ENCODE results near the gene MYRIP.

The MYRIP gene

DNA sequence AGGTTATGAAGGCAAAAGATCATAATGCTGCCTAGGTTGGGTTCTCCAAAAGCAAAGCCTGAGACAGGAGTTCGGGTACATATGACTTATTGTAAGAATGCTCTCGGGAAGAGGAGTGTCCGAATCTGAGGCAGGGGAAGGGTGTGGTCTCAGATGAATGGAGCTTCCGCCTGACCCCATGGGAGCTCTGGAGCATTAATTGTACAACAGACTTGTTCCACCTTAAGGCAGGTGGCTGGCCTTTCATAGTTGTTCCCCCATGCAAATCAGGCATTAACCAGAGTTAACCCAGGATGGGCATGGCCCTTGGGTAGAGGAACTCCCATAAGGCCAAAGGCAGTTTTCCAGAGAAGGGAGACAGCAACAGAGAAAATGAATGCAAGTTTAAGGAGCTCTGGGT lies 170.6 kb downstream of the MYRIP start:
- H3K36me3 Mint-ChIP-seq (ENCODE audit: low read depth) = no peaks in the 10 kb centered on the region
- no peaks in the 10 kb centered on the region for H3K9me3 Mint-ChIP-seq
- H3K27ac Mint-ChIP-seq = no peak overlapping the region
- H3K4me1 Mint-ChIP-seq = peaks cover 9% of the 10 kb centered on the region
- no peak for TF ChIP-seq CTCF (IDR thresholded peaks at IDR 0.05; ENCODE audit: unreplicated experiment in 3 of 3)
- no peak overlapping the region for H3K4me3 Mint-ChIP-seq
- no peaks in the 10 kb centered on the region for H3K27me3 Mint-ChIP-seq (ENCODE audit: low read depth)

DNA sequence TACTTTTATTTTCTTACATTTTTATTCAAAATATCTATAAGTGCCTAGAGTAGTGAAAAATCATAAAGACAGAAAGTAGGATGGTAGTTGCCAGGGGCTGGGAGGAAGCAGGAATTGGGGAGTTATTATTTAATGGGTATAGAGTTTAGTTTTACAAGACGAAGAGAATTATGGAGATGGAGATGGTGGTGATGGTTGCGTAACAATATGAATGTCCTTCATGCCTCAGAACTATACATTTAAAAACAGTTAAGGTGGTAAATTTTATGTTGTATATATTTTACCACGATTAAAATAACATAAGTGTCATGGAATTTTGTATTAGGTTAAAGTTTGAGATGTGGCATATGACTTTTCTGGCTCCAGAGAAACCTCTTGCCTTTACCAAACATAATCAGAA lies 171.4 kb downstream of the MYRIP start:
- H3K4me3 Mint-ChIP-seq = no peak overlapping the region
- TF ChIP-seq CTCF (IDR thresholded peaks at IDR 0.05; ENCODE audit: unreplicated experiment in 3 of 3) = no peak
- H3K36me3 Mint-ChIP-seq (ENCODE audit: low read depth) = no peaks in the 10 kb centered on the region
- H3K27me3 Mint-ChIP-seq (ENCODE audit: low read depth) = no peaks in the 10 kb centered on the region
- H3K27ac Mint-ChIP-seq = no peak overlapping the region
- H3K9me3 Mint-ChIP-seq = no peaks in the 10 kb centered on the region
- H3K4me1 Mint-ChIP-seq = peaks cover 9% of the 10 kb centered on the region

- peak overlapping the region in 2 of 3 experiments; percentile 23 to 36 for H3K27ac Mint-ChIP-seq
- no peak overlapping the region for H3K4me3 Mint-ChIP-seq
- TF ChIP-seq CTCF (IDR thresholded peaks at IDR 0.05; ENCODE audit: unreplicated experiment in 3 of 3) = no peak
- H3K27me3 Mint-ChIP-seq (ENCODE audit: low read depth) = no peaks in the 10 kb centered on the region
- H3K9me3 Mint-ChIP-seq = peaks cover 3% of the 10 kb centered on the region
- H3K36me3 Mint-ChIP-seq (ENCODE audit: low read depth) = no peaks in the 10 kb centered on the region
- H3K4me1 Mint-ChIP-seq = peaks cover 9% of the 10 kb centered on the region
Observed at GRCh38 chr3:39981547-39982184, 172.3 kb downstream of the MYRIP start.

DNA sequence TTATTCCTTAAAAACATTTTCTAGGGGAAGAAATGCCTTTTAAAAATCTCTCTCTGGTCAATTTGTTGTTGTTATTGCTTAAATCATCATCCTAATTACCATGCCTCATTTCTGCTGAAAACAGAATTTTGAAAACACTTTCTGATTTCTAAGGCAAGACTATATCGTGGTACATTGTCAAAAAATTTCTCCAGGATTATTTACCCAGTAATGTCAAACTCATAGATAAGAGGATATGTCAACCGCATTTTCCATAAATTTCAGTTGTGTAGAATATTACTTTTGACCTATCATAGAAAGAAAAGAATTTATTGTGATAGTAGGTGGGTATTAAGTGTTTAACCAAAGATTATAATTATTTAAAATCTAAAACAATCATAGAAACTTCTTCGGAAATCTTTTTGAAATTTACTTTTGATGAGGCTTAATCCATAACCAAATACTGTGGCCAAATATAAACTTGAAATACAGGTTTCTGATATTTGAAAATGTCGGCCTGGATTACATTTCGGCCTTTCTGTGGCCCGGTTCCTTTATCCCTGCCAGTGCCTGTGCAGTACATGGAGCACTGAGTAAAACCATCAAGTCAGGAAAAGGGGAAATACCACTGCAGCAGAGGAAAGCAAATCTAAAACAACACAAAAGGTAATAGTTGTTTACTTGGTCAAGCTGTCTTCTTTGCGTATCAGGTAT lies 173.4 kb downstream of the MYRIP start:
- Mint-ChIP-seq H3K4me1 (peaks cover 9% of the 10 kb centered on the region), H3K36me3 (ENCODE audit: low read depth) (no peaks in the 10 kb centered on the region)
- no peak for TF ChIP-seq CTCF (IDR thresholded peaks at IDR 0.05; ENCODE audit: unreplicated experiment in 3 of 3)

GRCh38 chr3:39989746-39990145 lies 180.3 kb downstream of the MYRIP start:
- Mint-ChIP-seq H3K4me3 (no peak overlapping the region), H3K27me3 (ENCODE audit: low read depth) (no peaks in the 10 kb centered on the region), H3K27ac (no peak overlapping the region), H3K4me1 (no peaks in the 10 kb centered on the region), H3K9me3 (peaks cover 53% of the 10 kb centered on the region), H3K36me3 (ENCODE audit: low read depth) (no peaks in the 10 kb centered on the region)
- TF ChIP-seq CTCF (IDR thresholded peaks at IDR 0.05; ENCODE audit: unreplicated experiment in 3 of 3) = no peak

More for the DNA sequence above, 173.4 kb downstream of the MYRIP start:
- H3K4me3 Mint-ChIP-seq = no peak overlapping the region
- no peak overlapping the region for H3K27ac Mint-ChIP-seq
- H3K27me3 Mint-ChIP-seq (ENCODE audit: low read depth) = no peaks in the 10 kb centered on the region
- H3K9me3 Mint-ChIP-seq = peaks cover 8% of the 10 kb centered on the region

- H3K4me1 Mint-ChIP-seq = no peaks in the 10 kb centered on the region
- peak in 2 of 3 experiments; percentile 25 to 36 for TF ChIP-seq CTCF (IDR thresholded peaks at IDR 0.05; ENCODE audit: unreplicated experiment in 3 of 3)
- H3K27ac Mint-ChIP-seq = no peak overlapping the region
- H3K4me3 Mint-ChIP-seq = no peak overlapping the region
- no peaks in the 10 kb centered on the region for H3K27me3 Mint-ChIP-seq (ENCODE audit: low read depth)
- no peaks in the 10 kb centered on the region for H3K36me3 Mint-ChIP-seq (ENCODE audit: low read depth)
- peaks cover 59% of the 10 kb centered on the region for H3K9me3 Mint-ChIP-seq
Observed at GRCh38 chr3:39990532-39990931, 181.1 kb downstream of the MYRIP start.
